ENCODE results near the gene FAM81A. TPM values are rescaled to one million over a fixed set of nuclear protein-coding genes. Genes with fewer than 3 reads are reported as not detected.

FAM81A gene
- total RNA-seq, 2 experiments from 2014 or later: 0.64 to 0.79 TPM

DNA sequence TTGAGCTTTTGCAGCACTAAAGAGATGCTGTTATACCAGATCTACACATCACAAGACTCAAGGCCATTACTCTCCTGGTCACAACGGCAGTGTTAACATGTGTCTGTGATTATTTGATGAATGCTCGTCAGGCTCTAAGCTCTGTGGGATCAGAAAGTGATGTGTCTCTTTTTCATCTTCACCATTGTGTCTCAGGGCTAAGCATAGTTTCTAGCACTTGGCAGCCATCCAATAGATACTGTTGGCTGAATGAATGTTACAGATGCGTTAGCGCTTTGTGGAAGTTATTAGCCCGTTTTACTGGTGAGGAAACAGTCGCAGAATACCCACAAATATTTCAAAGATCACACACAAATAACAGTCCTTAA lies 1.2 kb upstream of the FAM81A start:
- CTCF ChIA-PET: no interaction called here
- intact Hi-C loops (cut with micrococcal nuclease): no loop called here
- H3K4me1 Mint-ChIP-seq (ENCODE audit: low read depth): peaks cover 16% of the 10 kb centered on the region

DNA sequence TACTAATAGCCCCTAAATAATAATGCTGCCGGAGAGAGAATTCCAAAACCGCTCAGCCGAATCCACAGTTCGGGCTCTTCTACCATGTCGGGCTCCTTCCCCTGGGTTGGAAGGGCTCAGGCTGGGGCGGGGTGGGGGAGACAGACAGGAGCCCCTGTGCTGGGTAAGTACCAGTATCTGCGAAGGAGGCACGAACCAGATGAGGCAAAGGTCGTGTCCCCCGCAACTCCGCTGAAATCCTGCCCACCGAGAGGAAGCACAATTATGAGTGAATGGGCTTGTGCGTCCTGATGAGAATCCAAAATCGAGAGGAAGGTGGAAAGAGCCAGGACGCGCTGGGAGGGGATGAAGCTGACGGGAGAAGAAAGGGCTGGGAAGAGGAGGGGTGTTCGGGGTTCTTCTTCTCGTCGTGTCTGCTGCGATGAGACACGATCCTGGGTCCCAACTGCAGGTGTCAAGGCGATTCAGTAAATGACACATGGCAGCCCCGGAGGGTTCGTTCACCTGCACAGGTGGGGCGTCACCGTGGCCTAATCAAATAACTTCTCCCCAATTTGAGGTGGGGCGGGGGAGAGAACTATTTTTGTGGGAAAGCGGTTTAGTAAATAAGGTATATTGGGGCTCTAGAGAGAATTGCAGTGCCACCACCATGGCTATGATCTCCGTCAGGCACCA lies 707 bp upstream of the FAM81A start:
- Mint-ChIP-seq H3K9me3 (no peaks in the 10 kb centered on the region), H3K27ac (no peak overlapping the region), H3K4me3 (peak overlapping the region; percentile 75), H3K4me1 (ENCODE audit: low read depth) (peaks cover 16% of the 10 kb centered on the region), H3K36me3 (ENCODE audit: low read depth) (no peaks in the 10 kb centered on the region), H3K27me3 (ENCODE audit: low read depth) (peaks cover 43% of the 10 kb centered on the region)
- DNase-seq: no peak
- intact Hi-C loops (cut with micrococcal nuclease): no loop called here
- CTCF ChIA-PET: interaction anchor here (0.7 kb wide), 1 partner anchor 494 kb away, joined by 3 read pairs; no protein-coding TSS in a partner anchor

More for the DNA sequence above, 1.2 kb upstream of the FAM81A start:
- Mint-ChIP-seq H3K36me3 (ENCODE audit: low read depth) (no peaks in the 10 kb centered on the region), H3K27me3 (ENCODE audit: low read depth) (peaks cover 43% of the 10 kb centered on the region), H3K9me3 (no peaks in the 10 kb centered on the region), H3K27ac (no peak overlapping the region), H3K4me3 (peak overlapping the region; percentile 75)
- DNase-seq: no peak

GRCh38 chr15:59438625-59439290 lies 772 bp downstream of the FAM81A start:
- DNase-seq: no peak
- peaks cover 16% of the 10 kb centered on the region for H3K4me1 Mint-ChIP-seq (ENCODE audit: low read depth)
- H3K27me3 Mint-ChIP-seq (ENCODE audit: low read depth): peaks cover 39% of the 10 kb centered on the region
- no peak overlapping the region for H3K27ac Mint-ChIP-seq
- H3K9me3 Mint-ChIP-seq: no peaks in the 10 kb centered on the region
- CTCF ChIA-PET: no interaction called here
- H3K4me3 Mint-ChIP-seq: peak overlapping the region; percentile 59
- intact Hi-C loops (cut with micrococcal nuclease): no loop called here
- no peaks in the 10 kb centered on the region for H3K36me3 Mint-ChIP-seq (ENCODE audit: low read depth)

GRCh38 chr15:59439576-59439975 lies 1.6 kb downstream of the FAM81A start:
- no peak for DNase-seq
- no peaks in the 10 kb centered on the region for H3K36me3 Mint-ChIP-seq (ENCODE audit: low read depth)
- CTCF ChIA-PET: no interaction called here
- intact Hi-C loops (cut with micrococcal nuclease): no loop called here
- no peak overlapping the region for H3K27ac Mint-ChIP-seq
- peaks cover 16% of the 10 kb centered on the region for H3K4me1 Mint-ChIP-seq (ENCODE audit: low read depth)
- no peaks in the 10 kb centered on the region for H3K9me3 Mint-ChIP-seq
- H3K4me3 Mint-ChIP-seq: no peak overlapping the region
- peaks cover 33% of the 10 kb centered on the region for H3K27me3 Mint-ChIP-seq (ENCODE audit: low read depth)

GRCh38 chr15:59443341-59444072 lies 5.5 kb downstream of the FAM81A start:
- no peak overlapping the region for H3K4me3 Mint-ChIP-seq
- H3K36me3 Mint-ChIP-seq (ENCODE audit: low read depth): no peaks in the 10 kb centered on the region
- H3K27ac Mint-ChIP-seq: no peak overlapping the region
- DNase-seq: no peak
- CTCF ChIA-PET: no interaction called here
- no peaks in the 10 kb centered on the region for H3K9me3 Mint-ChIP-seq
- intact Hi-C loops (cut with micrococcal nuclease): no loop called here
- H3K27me3 Mint-ChIP-seq (ENCODE audit: low read depth): peaks cover 4% of the 10 kb centered on the region
- H3K4me1 Mint-ChIP-seq (ENCODE audit: low read depth): peaks cover 5% of the 10 kb centered on the region

DNA sequence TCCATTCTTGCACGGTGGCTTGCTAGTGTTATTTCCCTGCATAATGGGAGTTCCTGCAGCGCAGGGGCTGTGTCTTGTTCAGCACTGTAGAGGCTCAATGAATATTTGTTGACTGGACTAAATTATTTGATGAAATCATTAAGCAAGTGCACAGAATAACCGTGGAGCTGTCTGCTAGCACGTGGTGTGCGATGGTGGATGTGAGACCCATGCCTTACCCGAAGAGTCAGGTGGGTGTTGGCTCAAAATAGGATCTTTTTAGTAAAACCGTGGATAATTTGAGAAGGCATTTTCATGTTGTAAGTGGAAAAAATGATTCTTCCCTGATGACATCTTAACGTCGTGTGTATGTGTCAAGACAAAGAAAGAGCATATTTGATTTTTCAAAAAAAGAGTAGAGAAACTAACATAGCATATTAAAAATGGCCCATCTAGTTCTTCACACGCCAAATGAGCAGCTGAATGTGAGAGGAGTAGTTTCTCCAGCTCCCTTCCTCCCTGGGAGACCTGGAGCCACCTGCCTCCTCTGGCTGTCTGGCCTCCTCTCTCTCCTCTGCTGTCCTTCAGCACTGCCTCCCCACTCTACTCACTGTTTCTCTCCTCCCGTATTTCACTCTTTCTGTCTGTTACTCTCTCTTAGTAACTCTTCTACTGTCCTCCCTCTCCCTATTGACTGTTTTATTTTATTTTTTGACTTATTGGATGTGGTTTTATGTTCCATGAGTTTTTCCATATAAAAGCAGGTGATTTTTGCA lies 6.3 kb downstream of the FAM81A start:
- Mint-ChIP-seq H3K4me3 (no peak overlapping the region), H3K36me3 (ENCODE audit: low read depth) (no peaks in the 10 kb centered on the region), H3K27me3 (ENCODE audit: low read depth) (no peaks in the 10 kb centered on the region), H3K27ac (no peak overlapping the region), H3K4me1 (ENCODE audit: low read depth) (no peaks in the 10 kb centered on the region), H3K9me3 (no peaks in the 10 kb centered on the region)
- DNase-seq: no peak
- CTCF ChIA-PET: no interaction called here
- intact Hi-C loops (cut with micrococcal nuclease): no loop called here

GRCh38 chr15:59444980-59445545 lies 7.1 kb downstream of the FAM81A start:
- H3K27ac Mint-ChIP-seq: no peak overlapping the region
- no peaks in the 10 kb centered on the region for H3K27me3 Mint-ChIP-seq (ENCODE audit: low read depth)
- H3K36me3 Mint-ChIP-seq (ENCODE audit: low read depth): no peaks in the 10 kb centered on the region
- no peak overlapping the region for H3K4me3 Mint-ChIP-seq
- intact Hi-C loops (cut with micrococcal nuclease): no loop called here
- H3K9me3 Mint-ChIP-seq: no peaks in the 10 kb centered on the region
- CTCF ChIA-PET: no interaction called here
- DNase-seq: no peak
- no peaks in the 10 kb centered on the region for H3K4me1 Mint-ChIP-seq (ENCODE audit: low read depth)

DNA sequence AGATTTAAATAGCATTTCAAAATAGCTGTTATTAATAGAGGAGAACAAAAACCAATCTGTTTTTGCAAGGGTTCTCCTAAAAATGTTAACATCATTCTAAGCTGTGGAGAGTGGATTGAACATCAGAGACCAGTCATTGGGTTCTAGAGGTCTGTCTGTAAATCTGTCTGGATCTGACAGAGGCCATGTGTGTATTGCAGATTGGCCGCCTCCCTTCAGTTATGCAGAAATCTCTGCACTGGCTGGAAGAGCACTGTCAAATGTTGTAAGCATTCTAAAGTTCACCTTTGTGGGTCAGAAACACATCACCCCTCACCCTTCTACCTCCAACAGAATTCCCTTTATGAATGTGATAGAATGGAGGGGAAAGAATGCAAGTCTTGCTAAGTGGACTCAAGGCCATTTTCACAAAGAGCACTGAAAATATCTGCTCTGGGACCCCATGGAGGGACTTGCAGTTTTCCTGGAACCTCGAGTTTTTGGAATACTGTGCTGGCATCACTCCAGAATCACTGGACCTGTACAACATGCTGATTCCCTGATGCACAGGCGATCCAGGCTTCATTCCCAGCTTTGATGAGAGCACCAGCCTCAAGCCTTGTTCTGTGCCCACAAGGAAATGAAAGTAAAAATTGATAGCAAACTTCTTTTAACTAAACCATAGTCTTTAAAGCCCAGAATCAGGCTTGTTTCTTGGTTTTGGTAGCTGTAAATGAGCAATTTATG lies 8.4 kb downstream of the FAM81A start:
- DNase-seq: no peak
- CTCF ChIA-PET: interaction anchor here (0.6 kb wide), 1 partner anchor 47 kb away, joined by 3 read pairs; no protein-coding TSS in a partner anchor
- intact Hi-C loops (cut with micrococcal nuclease): no loop called here
- Mint-ChIP-seq H3K27ac (no peak overlapping the region), H3K36me3 (ENCODE audit: low read depth) (no peaks in the 10 kb centered on the region), H3K27me3 (ENCODE audit: low read depth) (no peaks in the 10 kb centered on the region), H3K9me3 (no peaks in the 10 kb centered on the region), H3K4me1 (ENCODE audit: low read depth) (no peaks in the 10 kb centered on the region), H3K4me3 (no peak overlapping the region)

DNA sequence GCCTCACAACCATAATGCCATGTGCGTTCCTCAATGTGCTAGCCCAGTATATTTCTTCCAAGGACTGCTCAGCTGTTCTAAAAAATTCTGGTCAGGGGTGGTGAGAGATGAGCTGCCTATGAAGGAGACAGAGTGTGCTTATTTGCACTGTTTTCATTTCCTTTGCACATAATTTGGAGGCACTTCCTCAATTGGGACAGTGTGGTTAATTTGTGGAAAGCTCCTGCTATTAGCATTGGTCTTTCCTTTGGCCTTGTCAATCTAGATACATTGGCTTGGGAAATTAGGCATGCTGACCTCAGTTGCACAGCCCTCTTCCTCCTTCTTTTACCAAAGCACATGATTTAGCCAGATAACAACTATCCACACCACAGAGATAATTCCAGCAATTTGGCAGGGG lies 9.4 kb downstream of the FAM81A start:
- Mint-ChIP-seq H3K27ac (no peak overlapping the region), H3K27me3 (ENCODE audit: low read depth) (no peaks in the 10 kb centered on the region), H3K4me3 (no peak overlapping the region), H3K4me1 (ENCODE audit: low read depth) (no peaks in the 10 kb centered on the region), H3K9me3 (no peaks in the 10 kb centered on the region), H3K36me3 (ENCODE audit: low read depth) (no peaks in the 10 kb centered on the region)
- no peak for DNase-seq
- CTCF ChIA-PET: interaction anchor here (0.6 kb wide), 1 partner anchor 46 kb away, joined by 3 read pairs; no protein-coding TSS in a partner anchor
- intact Hi-C loops (cut with micrococcal nuclease): no loop called here

DNA sequence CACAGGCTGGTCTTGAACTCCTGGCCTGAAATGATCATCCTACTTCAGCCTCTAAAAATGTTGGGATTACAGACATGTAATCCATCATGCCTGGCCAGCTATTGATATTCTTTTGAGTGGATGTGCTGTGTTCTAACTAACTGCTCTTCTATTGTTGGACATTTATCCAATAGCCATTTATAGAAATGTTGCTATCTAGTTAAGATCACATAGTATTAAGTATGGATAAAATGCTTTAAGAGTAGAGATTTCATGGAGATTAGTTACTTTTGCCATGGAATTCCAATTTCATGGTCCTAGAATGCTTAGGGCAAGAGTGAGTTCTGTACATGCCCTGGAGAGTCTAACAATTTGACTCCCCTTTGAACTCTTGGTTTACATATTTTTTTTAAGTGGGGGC lies 10.9 kb downstream of the FAM81A start:
- H3K27ac Mint-ChIP-seq: no peak overlapping the region
- CTCF ChIA-PET: no interaction called here
- DNase-seq: no peak
- H3K9me3 Mint-ChIP-seq: no peaks in the 10 kb centered on the region
- no peaks in the 10 kb centered on the region for H3K4me1 Mint-ChIP-seq (ENCODE audit: low read depth)
- H3K4me3 Mint-ChIP-seq: no peak overlapping the region
- no peaks in the 10 kb centered on the region for H3K36me3 Mint-ChIP-seq (ENCODE audit: low read depth)
- intact Hi-C loops (cut with micrococcal nuclease): no loop called here
- H3K27me3 Mint-ChIP-seq (ENCODE audit: low read depth): no peaks in the 10 kb centered on the region

DNA sequence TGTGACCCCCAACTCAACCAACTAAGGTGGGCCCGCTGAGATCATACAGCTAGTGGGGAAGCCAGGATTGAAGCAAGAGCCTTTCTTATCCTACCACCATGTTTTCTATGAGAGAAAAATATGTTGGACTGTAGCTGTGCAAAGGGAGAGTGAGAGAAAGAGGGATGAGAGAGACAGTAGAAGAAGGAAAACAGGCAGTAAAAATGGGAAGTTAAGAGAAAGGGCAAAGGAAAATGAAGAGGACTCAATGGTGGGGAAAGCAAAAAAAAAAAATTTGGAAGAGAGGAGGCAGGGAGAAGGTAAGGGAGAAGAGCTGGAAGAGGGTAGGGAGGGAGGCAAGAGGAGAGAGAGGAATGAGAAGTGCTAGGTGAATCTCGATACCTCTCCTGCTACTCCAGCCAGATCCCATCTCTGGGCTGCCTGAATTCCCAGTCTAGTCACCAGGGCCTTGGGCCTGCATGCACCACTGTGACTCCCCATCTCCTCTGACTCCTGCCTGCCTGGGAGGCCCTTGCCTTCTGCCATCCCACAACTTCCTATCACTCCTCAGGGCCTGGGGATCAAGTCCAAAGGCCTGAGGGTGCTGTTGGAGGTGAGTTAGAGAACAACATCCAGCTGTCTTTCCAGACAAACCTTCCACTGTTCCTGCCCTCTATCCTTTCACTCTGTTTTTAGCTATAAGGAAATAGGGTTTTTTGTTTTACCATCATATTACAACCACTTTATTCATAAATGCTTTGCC lies 15.7 kb downstream of the FAM81A start:
- no peaks in the 10 kb centered on the region for H3K27me3 Mint-ChIP-seq (ENCODE audit: low read depth)
- intact Hi-C loops (cut with micrococcal nuclease): no loop called here
- no peak overlapping the region for H3K27ac Mint-ChIP-seq
- CTCF ChIA-PET: no interaction called here
- H3K36me3 Mint-ChIP-seq (ENCODE audit: low read depth): no peaks in the 10 kb centered on the region
- no peak overlapping the region for H3K4me3 Mint-ChIP-seq
- no peaks in the 10 kb centered on the region for H3K9me3 Mint-ChIP-seq
- H3K4me1 Mint-ChIP-seq (ENCODE audit: low read depth): no peaks in the 10 kb centered on the region
- no peak for DNase-seq
